ENCODE results near the gene PDE4D. TPM values are rescaled to one million over a fixed set of nuclear protein-coding genes. Genes with fewer than 3 reads are reported as not detected.

The PDE4D gene
- total and polyA plus RNA-seq, 2 experiments from 2014 or later = 4.3 to 9.7 TPM

GRCh38 chr5:59814537-59814872 is 79.0 kb downstream of the PDE4D start:
- H3F3A ChIP-seq (ENCODE audit: insufficient read depth) = no peaks in the 10 kb centered on the region
- 59 to 68% methylated on average over 2 of the region's 2 CpGs for WGBS, 2 experiments (ENCODE audit: low coverage in 1 of 2, low lambda C conversion rate in 2 of 2, missing lambda C conversion rate in 2 of 2)
- in situ Hi-C loops (cut with MboI) = loop anchor here (10.0 to 25.0 kb wide), 3 partner anchors 350 to 840 kb away; no protein-coding TSS in a partner anchor
- H3K36me3 ChIP-seq (ENCODE audit: low read depth) = no peaks in the 10 kb centered on the region
- H3K27ac ChIP-seq = no peak overlapping the region
- no peak overlapping the region for H2AFZ ChIP-seq
- DNase-seq = no peak
- no peaks in the 10 kb centered on the region for H3K4me1 ChIP-seq (ENCODE audit: insufficient read depth)
- peaks cover 53% of the 10 kb centered on the region for H3K27me3 ChIP-seq (replicated peaks; ENCODE audit: insufficient read depth)
- TF ChIP-seq EZH2phosphoT487 (IDR thresholded peaks at IDR 0.05; ENCODE audit: insufficient read depth, low read depth) = no peak
- H4K20me1 ChIP-seq (ENCODE audit: insufficient read depth) = no peaks in the 10 kb centered on the region
- H3K79me2 ChIP-seq (ENCODE audit: insufficient read depth) = no peaks in the 10 kb centered on the region
- H3K9ac ChIP-seq = no peak overlapping the region
- H3K4me2 ChIP-seq (ENCODE audit: unreplicated experiment) = no peak overlapping the region
- no peaks in the 10 kb centered on the region for H3K9me2 ChIP-seq (ENCODE audit: insufficient read depth)
- H3K9me3 ChIP-seq (ENCODE audit: low read depth) = no peaks in the 10 kb centered on the region
- H3K4me3 ChIP-seq = no peak overlapping the region

- Histone ChIP-seq H3K9ac (no peak overlapping the region), H2AFZ (no peak overlapping the region), H3K27ac (no peak overlapping the region), H3K36me3 (ENCODE audit: low read depth) (no peaks in the 10 kb centered on the region), H3F3A (ENCODE audit: insufficient read depth) (no peaks in the 10 kb centered on the region), H3K9me3 (ENCODE audit: low read depth) (no peaks in the 10 kb centered on the region), H4K20me1 (ENCODE audit: insufficient read depth) (no peaks in the 10 kb centered on the region), H3K27me3 (replicated peaks; ENCODE audit: insufficient read depth) (peaks cover 47% of the 10 kb centered on the region), H3K79me2 (ENCODE audit: insufficient read depth) (no peaks in the 10 kb centered on the region), H3K4me3 (no peak overlapping the region), H3K4me1 (ENCODE audit: insufficient read depth) (no peaks in the 10 kb centered on the region), H3K9me2 (ENCODE audit: insufficient read depth) (no peaks in the 10 kb centered on the region), H3K4me2 (ENCODE audit: unreplicated experiment) (no peak overlapping the region)
- in situ Hi-C loops (cut with MboI) = loop anchor here (10.0 to 25.0 kb wide), 3 partner anchors 351 to 841 kb away; no protein-coding TSS in a partner anchor
- DNase-seq = peak; percentile 68
- no peak for TF ChIP-seq EZH2phosphoT487 (IDR thresholded peaks at IDR 0.05; ENCODE audit: insufficient read depth, low read depth)
- no peak for TF ChIP-seq EZH2 (IDR thresholded peaks at IDR 0.05; ENCODE audit: insufficient read depth, poor library complexity, severe bottlenecking)
- 41 to 42% methylated on average over 8 of the region's 8 CpGs for WGBS, 2 experiments (ENCODE audit: low coverage in 1 of 2, low lambda C conversion rate in 2 of 2, missing lambda C conversion rate in 2 of 2)
Measured at GRCh38 chr5:59813761-59814536, 79.6 kb downstream of the PDE4D start.

DNA sequence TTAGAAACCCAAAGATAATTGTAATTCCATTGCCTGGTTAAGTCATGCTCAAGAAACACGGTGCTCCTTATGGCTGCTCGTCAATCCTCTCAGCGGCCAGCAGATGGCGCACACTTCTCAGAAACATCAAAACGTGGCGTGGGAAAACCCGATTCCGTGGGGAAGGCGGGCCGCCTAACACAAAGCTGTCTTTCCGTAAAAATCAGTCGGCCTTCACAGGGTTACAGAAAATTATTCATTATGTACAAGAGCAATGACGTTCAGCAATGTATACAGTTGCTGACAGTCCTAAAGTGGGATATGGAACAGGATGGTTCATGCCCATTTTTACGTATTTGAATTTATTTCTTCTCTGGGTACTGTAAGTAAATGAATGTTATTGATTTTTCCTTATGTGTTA is 83.5 kb downstream of the PDE4D start:
- Histone ChIP-seq H3K27ac (no peak overlapping the region), H3K9ac (no peak overlapping the region), H3K27me3 (replicated peaks; ENCODE audit: insufficient read depth) (peaks cover 38% of the 10 kb centered on the region), H3K4me2 (ENCODE audit: unreplicated experiment) (peak overlapping the region; percentile 80), H3K9me3 (ENCODE audit: low read depth) (no peaks in the 10 kb centered on the region), H3K4me3 (peak overlapping the region; percentile 54; the same call in 1 of the 2 replicates), H3F3A (ENCODE audit: insufficient read depth) (no peaks in the 10 kb centered on the region), H3K9me2 (ENCODE audit: insufficient read depth) (no peaks in the 10 kb centered on the region), H3K79me2 (ENCODE audit: insufficient read depth) (no peaks in the 10 kb centered on the region), H2AFZ (peak overlapping the region; percentile 72; the same call in 1 of the 2 replicates), H4K20me1 (ENCODE audit: insufficient read depth) (no peaks in the 10 kb centered on the region), H3K36me3 (ENCODE audit: low read depth) (no peaks in the 10 kb centered on the region), H3K4me1 (ENCODE audit: insufficient read depth) (no peaks in the 10 kb centered on the region)
- WGBS, 2 experiments (ENCODE audit: low coverage in 1 of 2, low lambda C conversion rate in 2 of 2, missing lambda C conversion rate in 2 of 2) = 3 to 5% methylated on average over 14 of the region's 14 CpGs
- in situ Hi-C loops (cut with MboI) = loop anchor here (10.0 to 25.0 kb wide), 3 partner anchors 355 to 845 kb away; no protein-coding TSS in a partner anchor
- TF ChIP-seq EZH2phosphoT487 (IDR thresholded peaks at IDR 0.05; ENCODE audit: insufficient read depth, low read depth) (no peak), EZH2 (IDR thresholded peaks at IDR 0.05; ENCODE audit: insufficient read depth, poor library complexity, severe bottlenecking) (no peak)
- peak; percentile 77 for DNase-seq

DNA sequence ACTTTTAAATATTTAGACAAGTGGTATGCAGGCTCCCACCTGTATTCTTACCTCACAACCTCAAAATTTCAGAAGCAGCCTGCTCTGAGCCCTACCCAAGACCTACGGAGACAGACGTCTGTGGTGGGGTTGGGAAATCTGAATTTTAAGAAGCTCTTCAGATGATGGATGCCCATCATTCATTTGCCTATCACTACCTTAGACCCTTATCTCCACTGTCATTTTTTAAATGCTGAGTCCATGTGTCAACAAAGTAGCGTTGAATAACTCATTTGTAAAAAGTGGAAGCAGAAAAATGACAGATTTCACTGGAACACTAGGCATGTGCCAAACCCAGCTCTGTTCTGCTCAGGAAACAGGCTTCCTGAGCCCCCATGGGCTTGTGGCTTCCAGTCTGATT is 85.7 kb downstream of the PDE4D start:
- no peak overlapping the region for H3K27ac ChIP-seq
- H3K79me2 ChIP-seq (ENCODE audit: insufficient read depth) = no peaks in the 10 kb centered on the region
- no peak overlapping the region for H3K4me3 ChIP-seq
- peaks cover 32% of the 10 kb centered on the region for H3K27me3 ChIP-seq (replicated peaks; ENCODE audit: insufficient read depth)
- no peaks in the 10 kb centered on the region for H3K36me3 ChIP-seq (ENCODE audit: low read depth)
- no peaks in the 10 kb centered on the region for H3K9me3 ChIP-seq (ENCODE audit: low read depth)
- H3K9ac ChIP-seq = no peak overlapping the region
- no peaks in the 10 kb centered on the region for H3K9me2 ChIP-seq (ENCODE audit: insufficient read depth)
- no peaks in the 10 kb centered on the region for H4K20me1 ChIP-seq (ENCODE audit: insufficient read depth)
- H2AFZ ChIP-seq = no peak overlapping the region
- H3K4me1 ChIP-seq (ENCODE audit: insufficient read depth) = no peaks in the 10 kb centered on the region
- in situ Hi-C loops (cut with MboI) = loop anchor here (25.0 kb wide), 1 partner anchor 579 kb away; no protein-coding TSS in a partner anchor
- H3F3A ChIP-seq (ENCODE audit: insufficient read depth) = no peaks in the 10 kb centered on the region
- no peak for DNase-seq
- no peak overlapping the region for H3K4me2 ChIP-seq (ENCODE audit: unreplicated experiment)
- TF ChIP-seq EZH2 (IDR thresholded peaks at IDR 0.05; ENCODE audit: insufficient read depth, poor library complexity, severe bottlenecking) (no peak), EZH2phosphoT487 (IDR thresholded peaks at IDR 0.05; ENCODE audit: insufficient read depth, low read depth) (no peak)
- WGBS, 2 experiments (ENCODE audit: low coverage in 1 of 2, low lambda C conversion rate in 2 of 2, missing lambda C conversion rate in 2 of 2) = 91% methylated on average over 3 of the region's 3 CpGs

Data from GM23248 (cell line).